ENCODE data around the gene IRF2BP2.

Gene IRF2BP2

GRCh38 chr1:234614081-234614489, 4.1 kb upstream of the IRF2BP2 start:
- peaks cover 66% of the 10 kb centered on the region for H3K4me1 Mint-ChIP-seq
- TF ChIP-seq CTCF (IDR thresholded peaks at IDR 0.05; ENCODE audit: unreplicated experiment in 3 of 3): no peak
- H3K27me3 Mint-ChIP-seq (ENCODE audit: low read depth): peaks cover 4% of the 10 kb centered on the region
- H3K9me3 Mint-ChIP-seq: peaks cover 2% of the 10 kb centered on the region
- peak overlapping the region; percentile 1 to 71 (median 29) for H3K4me3 Mint-ChIP-seq
- H3K27ac Mint-ChIP-seq: peak overlapping the region; percentile 100
- H3K36me3 Mint-ChIP-seq (ENCODE audit: low read depth): peaks cover 4% of the 10 kb centered on the region

- no peak for TF ChIP-seq CTCF (IDR thresholded peaks at IDR 0.05; ENCODE audit: unreplicated experiment in 3 of 3)
- Mint-ChIP-seq H3K27ac (peak overlapping the region; percentile 100), H3K27me3 (ENCODE audit: low read depth) (peaks cover 4% of the 10 kb centered on the region), H3K9me3 (peaks cover 2% of the 10 kb centered on the region), H3K36me3 (ENCODE audit: low read depth) (peaks cover 6% of the 10 kb centered on the region), H3K4me1 (peaks cover 58% of the 10 kb centered on the region), H3K4me3 (peak overlapping the region; percentile 82 to 88 (median 83))
Observed at GRCh38 chr1:234613128-234613875, 3.3 kb upstream of the IRF2BP2 start.

GRCh38 chr1:234612352-234613127, 2.6 kb upstream of the IRF2BP2 start:
- Mint-ChIP-seq H3K27ac (peak overlapping the region; percentile 100), H3K27me3 (ENCODE audit: low read depth) (peaks cover 4% of the 10 kb centered on the region), H3K9me3 (peaks cover 2% of the 10 kb centered on the region), H3K4me3 (peak overlapping the region; percentile 82 to 88 (median 83)), H3K36me3 (ENCODE audit: low read depth) (peaks cover 13% of the 10 kb centered on the region), H3K4me1 (peaks cover 51% of the 10 kb centered on the region)
- no peak for TF ChIP-seq CTCF (IDR thresholded peaks at IDR 0.05; ENCODE audit: unreplicated experiment in 3 of 3)

GRCh38 chr1:234611847-234612351, 1.9 kb upstream of the IRF2BP2 start:
- peak overlapping the region; percentile 100 for H3K27ac Mint-ChIP-seq
- no peak for TF ChIP-seq CTCF (IDR thresholded peaks at IDR 0.05; ENCODE audit: unreplicated experiment in 3 of 3)

GRCh38 chr1:234611225-234611846, 1.4 kb upstream of the IRF2BP2 start:
- H3K36me3 Mint-ChIP-seq (ENCODE audit: low read depth): peaks cover 25% of the 10 kb centered on the region
- peak overlapping the region; percentile 100 for H3K27ac Mint-ChIP-seq

More at GRCh38 chr1:234611847-234612351, 1.9 kb upstream of the IRF2BP2 start:
- Mint-ChIP-seq H3K4me3 (peak overlapping the region; percentile 82 to 88 (median 83)), H3K27me3 (ENCODE audit: low read depth) (peaks cover 4% of the 10 kb centered on the region), H3K9me3 (peaks cover 2% of the 10 kb centered on the region), H3K36me3 (ENCODE audit: low read depth) (peaks cover 20% of the 10 kb centered on the region), H3K4me1 (peaks cover 44% of the 10 kb centered on the region)

More at GRCh38 chr1:234611225-234611846, 1.4 kb upstream of the IRF2BP2 start:
- peaks cover 2% of the 10 kb centered on the region for H3K9me3 Mint-ChIP-seq
- peaks cover 39% of the 10 kb centered on the region for H3K4me1 Mint-ChIP-seq
- peak overlapping the region; percentile 82 to 88 (median 83) for H3K4me3 Mint-ChIP-seq
- peaks cover 4% of the 10 kb centered on the region for H3K27me3 Mint-ChIP-seq (ENCODE audit: low read depth)
- no peak for TF ChIP-seq CTCF (IDR thresholded peaks at IDR 0.05; ENCODE audit: unreplicated experiment in 3 of 3)
